ENCODE results near the gene STRIP2.

- no peak for TF ChIP-seq POLR2AphosphoS5 (IDR thresholded peaks at IDR 0.05)
- no peak for TF ChIP-seq CTCF (IDR thresholded peaks at IDR 0.05; ENCODE audit: poor library complexity, severe bottlenecking)
- no peak for TF ChIP-seq REST (IDR thresholded peaks at IDR 0.05; ENCODE audit: borderline replicate concordance)
Measured at GRCh38 chr7:129480674-129481363, 46.6 kb downstream of the STRIP2 start.

All from neural cell (in vitro differentiated cells).